GM10266 (cell line): ENCODE data around the gene POLR1C.
"Not testable (repeated sequence)": the region's sequence is repeated elsewhere in the genome, so short reads cannot be mapped to it uniquely, and the experiment has no call there.

Experiments used
- DNase-seq: peaks from one replicate; pipeline ENCODE4 v3.0.0; 2012; ENCODE audit errors: extremely low spot score
- CTCF ChIP-seq: IDR thresholded peaks from 2 replicates; pipeline ENCODE4 v1.5.1; 2012; ENCODE audit warnings: mild to moderate bottlenecking, low read depth; ENCODE audit not compliant: control insufficient read depth, insufficient read depth; ENCODE audit errors: missing control alignments

POLR1C gene

DNA sequence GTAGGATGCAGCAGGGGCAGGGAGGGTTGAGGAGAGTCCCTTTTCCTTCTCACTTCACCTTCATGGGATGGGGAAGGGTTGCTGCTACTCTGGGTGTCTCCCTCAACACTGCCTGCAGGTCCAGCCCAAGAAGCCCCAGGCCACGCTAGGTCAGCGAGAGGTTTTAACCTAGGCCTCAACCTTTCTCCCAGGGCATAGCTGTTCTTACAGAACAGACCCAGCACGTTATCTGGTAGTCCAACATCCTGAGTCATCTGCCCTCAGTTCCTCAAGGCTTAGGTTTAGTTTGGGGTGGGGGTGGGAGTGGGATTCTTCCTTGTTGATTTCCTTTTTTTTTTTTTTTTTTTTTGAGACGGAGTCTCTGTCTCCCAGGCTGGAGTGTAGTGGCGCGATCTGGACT is 22.6 kb upstream of the POLR1C start:
- no peak for TF ChIP-seq CTCF
- no peak for DNase-seq

GRCh38 chr6:43494766-43495165 is 22.1 kb upstream of the POLR1C start:
- TF ChIP-seq CTCF = no peak
- DNase-seq = no peak

- no peak for TF ChIP-seq CTCF
- no peak for DNase-seq
Observed at GRCh38 chr6:43495409-43495941, 21.4 kb upstream of the POLR1C start.

DNA sequence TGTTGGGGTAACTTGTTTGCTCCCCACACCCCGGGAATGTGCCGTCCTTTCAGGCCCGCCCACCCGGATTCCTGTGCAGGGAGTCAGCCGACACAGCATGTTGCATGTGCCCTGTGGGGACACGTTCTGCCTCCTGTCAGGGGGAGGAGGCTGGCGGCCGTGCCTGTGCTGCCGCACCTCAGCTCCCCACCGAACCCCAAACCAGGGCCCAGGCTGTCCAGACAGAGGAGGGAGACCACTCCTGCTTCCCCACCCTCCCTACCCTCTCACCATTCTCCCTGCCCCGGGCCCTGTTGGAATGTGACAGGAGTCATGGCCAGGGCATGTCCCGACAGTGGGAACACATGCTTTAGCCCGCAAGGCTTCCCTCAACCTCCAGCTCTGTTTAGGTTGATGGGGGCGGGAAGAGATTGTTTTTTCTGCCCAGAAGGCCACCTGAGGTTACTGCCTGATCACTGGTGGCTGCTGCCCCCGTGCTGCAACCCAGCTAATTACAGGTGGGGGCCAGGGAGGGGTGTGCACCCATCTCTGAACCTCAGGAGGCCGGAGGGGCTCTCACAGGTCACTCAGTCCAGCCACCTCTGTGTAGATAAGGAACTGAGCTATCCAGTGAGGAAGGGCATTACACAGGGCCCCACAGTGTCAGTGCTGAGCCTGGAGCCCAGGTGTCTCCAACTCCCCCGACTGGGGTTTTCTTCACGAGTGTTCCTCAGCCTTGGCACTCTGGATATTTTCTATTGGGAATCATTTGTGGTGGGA is 20.3 kb upstream of the POLR1C start:
- no peak for DNase-seq
- peak; percentile 62 for TF ChIP-seq CTCF

GRCh38 chr6:43497129-43497396 is 19.8 kb upstream of the POLR1C start:
- DNase-seq = no peak
- TF ChIP-seq CTCF = no peak

DNA sequence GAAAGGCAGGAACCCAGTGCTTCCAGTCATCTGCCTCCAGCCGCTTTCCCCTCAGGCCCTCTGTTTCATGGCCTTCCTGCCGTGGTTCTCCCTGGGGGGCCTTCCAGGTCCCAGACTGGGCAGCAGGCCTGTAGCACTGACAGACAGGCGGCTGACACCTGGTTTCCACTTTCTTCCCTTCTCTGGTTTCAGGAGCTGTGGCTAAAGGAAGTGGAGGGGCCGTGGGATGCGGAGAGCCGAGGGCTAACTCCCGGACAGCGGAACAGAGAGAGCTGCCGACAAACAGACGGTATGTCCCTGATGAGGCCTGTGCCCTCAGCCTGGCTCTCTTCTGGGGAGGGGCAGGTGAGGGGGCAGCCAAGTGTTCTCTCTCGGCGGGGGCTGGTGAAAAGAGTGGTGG is 19.2 kb upstream of the POLR1C start:
- no peak for DNase-seq

DNA sequence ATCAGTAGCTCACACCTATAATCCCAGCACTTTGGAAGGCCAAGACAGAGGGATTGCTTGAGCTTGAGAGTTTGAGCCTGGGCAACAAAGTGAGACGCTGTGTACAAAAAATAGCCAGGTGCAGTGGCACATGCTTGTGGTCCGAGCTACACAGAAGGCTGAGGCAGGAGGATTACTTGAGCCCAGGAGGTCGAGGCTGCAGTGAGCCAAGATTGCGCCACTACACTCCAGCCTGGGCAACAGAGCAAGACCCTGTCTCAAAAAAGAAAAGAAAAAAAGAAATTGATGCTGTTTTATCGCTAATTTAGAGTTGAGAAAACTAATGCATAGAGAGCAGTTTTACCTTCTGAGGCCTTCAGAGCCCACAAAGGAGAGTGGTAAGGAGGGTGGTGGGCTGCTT is 18.6 kb upstream of the POLR1C start:
- DNase-seq = not testable (repeated sequence)

More for the DNA sequence above, 19.2 kb upstream of the POLR1C start:
- no peak for TF ChIP-seq CTCF
